Psoas muscle (tissue), 8 donors: ENCODE measurements around the gene PROSER2. TPM values are rescaled to one million over a fixed set of nuclear protein-coding genes. Genes with fewer than 3 reads are reported as not detected.

Source experiments
- ATAC-seq, 4 donors: fragments of 200-7000 bp; cut with Tn5 transposase; one replicate each; pipeline ENCODE4 v1.9.1; 2020; ENCODE audit warnings: moderate library complexity in 3 of 4, mild to moderate bottlenecking in 2 of 4
- DNase-seq, 2 donors: peaks; one replicate each; pipeline ENCODE4 v3.0.0-alpha.2; 2020
- H3K27ac ChIP-seq: fragments of 200-600 bp; one replicate; pipeline ENCODE4 v1.8.0; 2022
- H3K27me3 ChIP-seq, 3 donors: fragments of 200-600 bp in 1 of 3; one replicate each; pipeline versions ENCODE4 v1.6.1 to v1.8.0; 2013 to 2022; ENCODE audit warnings: low read length in 2 of 3, mild to moderate bottlenecking in 2 of 3, moderate library complexity in 1 of 3; ENCODE audit not compliant: insufficient read depth in 3 of 3
- H3K36me3 ChIP-seq, 2 donors: fragments of 200-600 bp in 1 of 2; one replicate each; pipeline versions ENCODE4 v1.6.1 to v1.8.0; 2013 to 2022; ENCODE audit warnings: low read depth in 1 of 2, mild to moderate bottlenecking in 1 of 2, moderate library complexity in 1 of 2; ENCODE audit not compliant: insufficient read depth in 1 of 2
- H3K4me1 ChIP-seq: fragments of 200-600 bp; one replicate; pipeline ENCODE4 v1.8.0; 2022
- H3K4me3 ChIP-seq: fragments of 200-600 bp; one replicate; pipeline ENCODE4 v1.8.0; 2022; ENCODE audit warnings: mild to moderate bottlenecking
- H3K9me3 ChIP-seq: fragments of 200-600 bp; one replicate; pipeline ENCODE4 v1.8.0; 2022
- CTCF ChIP-seq: fragments of 200-600 bp; IDR thresholded peaks from one replicate; pipeline ENCODE4 v1.8.0; 2022; ENCODE audit warnings: antibody characterized with exemption
- WGBS, 3 donors: extraction: QIAGEN DNeasy Blood & Tissue Kit; methylation state at CpG; one replicate each; pipeline versions ENCODE4 v1.1.6 to v1.1.7; 2013; 5-methylcytosine and 5-hydroxymethylcytosine counted together
- intact Hi-C, 2 donors: fragments of 100-400 bp; cut with DNase I; formaldehyde crosslinking; loops; one replicate each; pipeline versions ENCODE4 v1.11.0 to v1.14.2; 2022
- polyA plus RNA-seq, 3 donors: library from polyadenylated mRNA; stranded (reverse); fragments of 200-250 nt; gene quantifications; one replicate each; pipeline ENCODE4 v1.2.3, GENCODE V29; 2013
- total RNA-seq, 4 donors: library from RNA; stranded (reverse); fragmentation: NEBNext Ultra II Directional in 2 of 4; extraction: Animal tissue kit (Norgen Biotek cat#: 25700) in 2 of 4; gene quantifications; one replicate each; pipeline versions ENCODE4 v1.2.1 to v1.2.4, GENCODE V29; 2021 to 2023
- donor health status: healthy with polysubstance abuse.
- donor health status: DM: no; HTN: no; CAD: no; lungs with moderate emphysema.
- donor health status: Bipolar disorder and iron deficiency.
- donor health status: healthy.
- donor health status: DM: yes; HTN: yes; CAD: no.
- donor health status: DM: no; HTN: no; CAD: no.
- donor health status: DM: no; HTN: no; CAD: no.
- donor health status: DM: yes; HTN: yes; CAD: no.

The PROSER2 gene
- total and polyA plus RNA-seq, 7 donors: 0.63 to 2.8 (median 1.2) TPM

GRCh38 chr10:11870461-11870780, 47.3 kb downstream of the PROSER2 start:
- DNase-seq: peak in 1 of 2 donors; percentile 27
- no peaks in the 10 kb centered on the region for H3K9me3 ChIP-seq
- intact Hi-C loops: no loop called here
- no peaks in the 10 kb centered on the region for H3K4me1 ChIP-seq
- H3K4me3 ChIP-seq: peak overlapping the region; percentile 43
- H3K27me3 ChIP-seq: no peaks in the 10 kb centered on the region
- no peaks in the 10 kb centered on the region for H3K36me3 ChIP-seq
- no peak for TF ChIP-seq CTCF
- peak in 2 of 4 donors; percentile 10 to 45 for ATAC-seq
- WGBS, 3 donors: 33 to 52% (median 38%) methylated on average over 8 of the region's 8 CpGs
- H3K27ac ChIP-seq: peak overlapping the region; percentile 46

GRCh38 chr10:11870900-11871400, 47.8 kb downstream of the PROSER2 start:
- DNase-seq (no peak), ATAC-seq (peak in 2 of 4 donors; percentile 49 to 59)
- Histone ChIP-seq H3K9me3 (no peaks in the 10 kb centered on the region), H3K4me3 (no peak overlapping the region), H3K4me1 (peaks cover 4% of the 10 kb centered on the region), H3K27me3 (no peaks in the 10 kb centered on the region), H3K27ac (peak overlapping the region; percentile 57), H3K36me3 (no peaks in the 10 kb centered on the region)
- no peak for TF ChIP-seq CTCF
- WGBS, 3 donors: 74 to 79% (median 75%) methylated on average over 7 of the region's 7 CpGs
- intact Hi-C loops: no loop called here

GRCh38 chr10:11871466-11871865, 48.3 kb downstream of the PROSER2 start:
- Histone ChIP-seq H3K4me3 (no peak overlapping the region), H3K27me3 (no peaks in the 10 kb centered on the region), H3K27ac (peak overlapping the region; percentile 57), H3K36me3 (no peaks in the 10 kb centered on the region), H3K4me1 (peaks cover 6% of the 10 kb centered on the region), H3K9me3 (no peaks in the 10 kb centered on the region)
- 38 to 52% (median 51%) methylated on average over 9 of the region's 9 CpGs for WGBS, 3 donors
- peak; percentile 36 to 75 (median 70) for ATAC-seq
- no peak for TF ChIP-seq CTCF
- intact Hi-C loops: no loop called here
- peak in 1 of 2 donors; percentile 26 for DNase-seq

GRCh38 chr10:11874568-11875493, 51.7 kb downstream of the PROSER2 start:
- Histone ChIP-seq H3K4me3 (no peak overlapping the region), H3K9me3 (no peaks in the 10 kb centered on the region), H3K27ac (peak overlapping the region; percentile 30), H3K27me3 (no peaks in the 10 kb centered on the region), H3K36me3 (no peaks in the 10 kb centered on the region), H3K4me1 (peaks cover 6% of the 10 kb centered on the region)
- WGBS, 3 donors: 56 to 63% (median 61%) methylated on average over 20 of the region's 20 CpGs
- peak in 1 of 2 donors; percentile 30 for DNase-seq
- ATAC-seq: no peak
- intact Hi-C loops: no loop called here
- no peak for TF ChIP-seq CTCF
